ENCODE measurements around the gene GSTA5. TPM values are rescaled to one million over a fixed set of nuclear protein-coding genes. Genes with fewer than 3 reads are reported as not detected.

Gene GSTA5
- total RNA-seq (2021; ENCODE audit: unreplicated experiment) (not detected), Bru-seq, nascent RNA (not detected), BruChase-seq, experiment 1, labeled RNA remaining after a 6-hour chase (not detected), BruChase-seq, experiment 2, labeled RNA remaining after a 2-hour chase (not detected)
- polyA plus RNA-seq (2012), result not detected in 2 replicates
- long read RNA-seq, result 0 reads

GRCh38 chr6:52840763-52841585 is at the start of gene GSTA5:
Gene GSTA5 (minus strand): TSS chr6:52840813.
- no peak for DNase-seq (ENCODE audit: low read depth, low spot score)
- H3K4me1 ChIP-seq (ENCODE audit: control insufficient read depth in 1 of 2, insufficient read depth in 2 of 2, low read length in 2 of 2), result no peaks in the 10 kb centered on the region; a peak in 1 of 4 replicates
- no peak within 1 kb of the TSS for H3K27ac ChIP-seq (ENCODE audit: low read depth, low read length)
- TF ChIP-seq ELF1 (IDR thresholded peaks at IDR 0.05; ENCODE audit: borderline replicate concordance, low read depth), result no peak
- TF ChIP-seq YY1 (IDR thresholded peaks at IDR 0.05; ENCODE audit: extremely low read depth, insufficient replicate concordance, low read depth, low read length), result no peak
- no peak for TF ChIP-seq CEBPB (IDR thresholded peaks at IDR 0.05; ENCODE audit: low read depth)
- TF ChIP-seq REST (IDR thresholded peaks at IDR 0.05; ENCODE audit: low read depth), result no peak
- no peak for TF ChIP-seq TCF7L2 (IDR thresholded peaks at IDR 0.05; ENCODE audit: borderline replicate concordance, extremely low read depth, insufficient read depth, insufficient read length)
- no peak for TF ChIP-seq ATF3 (IDR thresholded peaks at IDR 0.05)
- TF ChIP-seq EZH2phosphoT487 (IDR thresholded peaks at IDR 0.05; ENCODE audit: borderline replicate concordance), result no peak
- no peak for TF ChIP-seq ZFX (IDR thresholded peaks at IDR 0.05)
- no peak for TF ChIP-seq ZNF274 (IDR thresholded peaks at IDR 0.05; ENCODE audit: low read depth, low read length)
- TF ChIP-seq FOSL1 (IDR thresholded peaks at IDR 0.05; ENCODE audit: low read depth), result no peak
- TF ChIP-seq EZH2 (IDR thresholded peaks at IDR 0.05), result no peak
- no peak for TF ChIP-seq POLR2AphosphoS5 (IDR thresholded peaks at IDR 0.05; ENCODE audit: low read depth, low read length)
- ChIA-PET POLR2A (no interaction called here), CTCF (no interaction called here), RAD21 (ENCODE audit: low non-redundant PET in 1 of 2, low total read pairs in 2 of 2, uncharacterized antibody in 2 of 2, unreplicated experiment in 2 of 2) (no interaction called here)
- H2AFZ ChIP-seq (ENCODE audit: low read depth, low read length, poor library complexity, severe bottlenecking), result peak within 1 kb of the TSS; percentile 81
- H3K36me3 ChIP-seq (ENCODE audit: control insufficient read depth in 1 of 2, insufficient read depth in 2 of 2, low read length in 2 of 2), result no peaks in the 10 kb centered on the region
- BruUV-seq (replicated peaks), result no TSS peak
- no peaks in the 10 kb centered on the region for H4K20me1 ChIP-seq (ENCODE audit: insufficient read depth)
- no peaks in the 10 kb centered on the region for H3K27me3 ChIP-seq (ENCODE audit: insufficient read depth, low read length)
- H3K4me2 ChIP-seq (ENCODE audit: low read length), result no peak within 1 kb of the TSS
- H3K9me3 ChIP-seq (ENCODE audit: control insufficient read depth in 1 of 2, insufficient read depth in 1 of 2, low read depth in 1 of 2, low read length in 2 of 2), result no peaks in the 10 kb centered on the region
- H3K79me2 ChIP-seq (ENCODE audit: insufficient read depth, low read length), result no peaks in the 10 kb centered on the region
- no peak for ATAC-seq
- H3K9ac ChIP-seq (ENCODE audit: low read length), result no peak within 1 kb of the TSS
- H3K4me3 ChIP-seq (replicated peaks in 1 of 2; ENCODE audit: low read depth in 1 of 2, low read length in 2 of 2), result no peak within 1 kb of the TSS
- no peaks in the 10 kb centered on the region for H3K9me2 ChIP-seq (ENCODE audit: insufficient read depth)
- intact Hi-C loops (cut with micrococcal nuclease), result no loop called here
